HG03520 (cell line): ENCODE measurements around the gene ID3.

Experiments used
- ATAC-seq: cut with Tn5 transposase; IDR thresholded peaks from one replicate; pipeline ENCODE4 v1.9.1; 2021; ENCODE audit warnings: mild to moderate bottlenecking, moderate library complexity; ENCODE audit not compliant: unreplicated experiment

Gene ID3

GRCh38 chr1:23528250-23528978, 30.9 kb downstream of the ID3 start:
- ATAC-seq, result no peak

GRCh38 chr1:23527900-23528249, 31.4 kb downstream of the ID3 start:
- ATAC-seq, result no peak

- no peak for ATAC-seq
Observed at GRCh38 chr1:23527366-23527765, 31.9 kb downstream of the ID3 start.

- ATAC-seq, result no peak
Observed at GRCh38 chr1:23526329-23527041, 32.8 kb downstream of the ID3 start.

DNA sequence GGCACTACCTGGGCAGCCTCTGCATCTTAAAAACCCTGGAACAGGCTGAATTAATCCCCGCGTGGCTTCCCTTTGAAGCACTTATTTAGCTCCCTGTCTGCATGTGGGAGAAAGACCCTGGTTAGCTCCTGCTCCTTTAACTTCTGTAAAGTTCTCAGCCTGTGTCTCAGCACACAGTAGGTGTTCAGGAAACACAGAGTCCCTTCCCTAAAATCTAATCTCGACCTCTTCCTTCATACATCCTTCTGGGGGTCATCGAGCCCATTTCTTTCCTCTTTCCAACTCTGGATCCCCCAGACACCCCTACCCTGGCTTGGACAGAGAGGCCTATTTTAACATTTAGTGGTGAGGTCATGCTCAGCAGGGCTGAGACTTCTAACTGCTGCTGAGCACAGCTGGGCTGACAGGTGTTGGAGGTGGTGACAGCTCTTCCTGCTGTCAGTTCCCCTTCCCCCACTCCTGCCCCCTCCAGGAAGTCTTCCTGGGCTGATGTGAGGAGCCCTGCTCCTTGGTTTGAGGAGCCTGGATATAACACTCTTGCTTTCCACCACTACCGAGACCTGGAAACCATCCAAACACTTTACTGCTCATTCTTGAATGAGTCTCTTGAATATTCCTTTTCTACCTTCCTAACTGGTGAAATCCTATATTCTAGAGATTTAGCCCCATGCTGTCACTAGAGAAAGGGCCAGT, 33.6 kb downstream of the ID3 start:
- no peak for ATAC-seq

- no peak for ATAC-seq
Observed at GRCh38 chr1:23524716-23525401, 34.4 kb downstream of the ID3 start.

DNA sequence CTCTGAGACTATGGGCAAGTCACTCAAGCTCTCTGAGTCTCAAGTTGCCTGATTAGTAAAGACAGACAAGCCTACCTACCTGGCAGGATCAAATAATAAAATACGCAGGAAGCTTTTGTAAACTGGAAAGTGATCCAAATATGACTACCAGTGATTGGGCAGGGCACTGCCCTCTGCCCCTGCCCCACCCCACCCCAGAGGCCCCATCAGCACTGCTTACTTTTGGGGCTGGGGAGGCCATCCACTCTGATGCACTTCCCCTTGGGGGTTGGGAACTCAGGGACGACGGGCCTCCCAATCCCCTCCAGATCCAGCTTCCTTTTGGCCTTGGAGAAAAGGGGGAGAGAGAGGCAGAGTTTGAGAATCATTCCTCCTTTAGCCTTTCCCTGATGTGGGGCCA, 35.1 kb downstream of the ID3 start:
- ATAC-seq, result no peak

DNA sequence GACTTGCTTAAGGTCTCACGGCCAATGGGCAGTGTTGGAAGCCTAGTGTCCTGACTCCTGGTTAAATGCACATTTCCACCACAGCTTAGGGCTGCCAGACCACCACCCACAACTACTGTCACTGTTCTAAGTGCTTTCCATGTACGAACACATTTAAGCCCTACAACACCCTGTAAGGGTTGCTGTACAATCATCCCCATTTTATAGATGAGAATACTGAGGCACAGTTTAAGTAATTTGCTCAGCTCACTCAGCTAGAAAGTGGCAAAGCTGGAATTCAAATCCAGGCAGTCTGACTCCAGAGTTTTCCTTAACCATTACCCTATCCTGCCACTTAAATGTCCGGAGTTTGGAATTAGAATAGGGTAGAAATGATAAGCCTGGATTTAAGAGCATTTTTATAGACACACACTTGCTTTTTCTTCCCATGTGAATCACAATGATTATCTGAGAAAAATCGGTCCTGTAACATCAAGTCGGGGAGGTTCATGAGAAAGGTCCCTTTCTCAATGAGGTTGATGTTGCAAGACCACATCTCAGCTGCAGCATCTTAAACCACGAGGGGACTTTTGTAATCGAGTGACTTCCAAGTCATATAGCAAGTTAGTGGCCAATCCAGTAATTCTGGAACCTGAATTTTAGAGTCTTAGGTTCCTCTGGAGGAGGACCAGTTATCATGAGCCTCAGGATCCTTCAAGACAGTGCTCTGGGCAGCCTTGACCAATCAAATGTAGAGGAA, 36.9 kb downstream of the ID3 start:
- no peak for ATAC-seq

- ATAC-seq, result no peak
Observed at GRCh38 chr1:23521588-23521987, 37.7 kb downstream of the ID3 start.

DNA sequence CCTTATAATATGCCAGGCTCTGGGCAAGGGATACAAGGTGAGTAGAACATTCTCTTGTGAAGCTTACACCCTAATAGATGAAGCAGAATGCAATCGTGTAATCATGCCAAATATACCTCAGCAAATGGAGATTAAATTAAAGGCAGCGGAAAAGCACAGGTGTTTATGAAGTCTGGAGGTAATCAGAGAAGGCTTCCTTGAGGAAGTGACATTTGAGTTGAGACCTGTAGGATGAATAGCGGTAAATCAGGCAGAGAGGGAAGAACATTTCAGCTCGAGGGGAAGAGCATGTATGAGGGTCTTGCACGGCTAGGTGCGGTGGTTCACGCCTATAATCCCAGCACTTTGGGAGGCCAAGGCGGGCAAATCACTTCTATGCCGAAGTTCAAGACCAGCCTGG, 41.7 kb downstream of the ID3 start:
- no peak for ATAC-seq

DNA sequence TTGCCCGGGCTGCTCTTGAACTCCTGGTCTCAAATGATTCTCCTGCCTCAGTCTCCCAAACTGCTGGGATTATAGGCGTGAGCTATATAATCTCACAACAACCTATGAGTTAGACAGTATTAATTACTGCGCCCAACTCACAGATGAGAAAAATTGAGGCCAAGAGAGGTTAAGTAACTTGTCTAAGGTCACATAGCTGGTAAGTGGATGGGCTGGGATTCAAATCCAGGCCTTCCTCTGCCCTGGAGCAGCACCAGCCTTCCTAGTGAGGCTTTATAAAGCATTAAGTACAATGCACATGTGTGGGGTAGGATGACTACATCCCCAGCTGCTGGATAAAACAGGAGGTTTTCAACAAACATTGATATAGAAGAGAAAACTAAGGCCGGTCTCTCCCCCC, 43.4 kb downstream of the ID3 start:
- ATAC-seq, result no peak

GRCh38 chr1:23514111-23514679, 45.1 kb downstream of the ID3 start:
- no peak for ATAC-seq

GRCh38 chr1:23509896-23510295, 49.4 kb downstream of the ID3 start:
- ATAC-seq, result no peak
